Type B pancreatic cell (in vitro differentiated cells): Measurements from ENCODE around the gene IL5RA. TPM values are rescaled to one million over a fixed set of nuclear protein-coding genes. Genes with fewer than 3 reads are reported as not detected.
A peak's percentile ranks its signal among the peaks of the same experiment; 100 is the strongest.

Experiments
- DNase-seq: peaks from one replicate; pipeline ENCODE4 v3.0.0; 2021; ENCODE audit warnings: mixed read lengths; ENCODE audit not compliant: unreplicated experiment; ENCODE audit errors: extremely low spot score
- H3K27ac Mint-ChIP-seq: 2 replicates; pipeline ENCODE4 v1.8.0; 2021; ENCODE audit warnings: mild to moderate bottlenecking, mixed read lengths
- H3K27me3 Mint-ChIP-seq: 2 replicates; pipeline ENCODE4 v1.8.0; 2021; ENCODE audit warnings: mixed read lengths
- H3K36me3 Mint-ChIP-seq: 2 replicates; pipeline ENCODE4 v1.8.0; 2021; ENCODE audit warnings: mixed read lengths
- H3K4me1 Mint-ChIP-seq: one replicate; pipeline ENCODE4 v1.8.0; 2021; ENCODE audit warnings: mixed read lengths; ENCODE audit not compliant: unreplicated experiment
- H3K4me3 Mint-ChIP-seq: 2 replicates; pipeline ENCODE4 v1.8.0; 2021; ENCODE audit warnings: mild to moderate bottlenecking, mixed read lengths
- H3K9me3 Mint-ChIP-seq: 2 replicates; pipeline ENCODE4 v1.8.0; 2021; ENCODE audit warnings: mixed read lengths
- total RNA-seq: library from RNA; stranded (reverse); gene quantifications from 2 replicates; pipeline ENCODE4 v1.2.1, GENCODE V29; 2021; ENCODE audit warnings: low replicate concordance
- TF ChIP-seq, protein P1 (sequence below): fragments of 200-600 bp; sonication (generic); conservative IDR thresholded peaks from 2 replicates; pipeline ENCODE4 v1.5.0; 2021; ENCODE audit warnings: antibody characterized with exemption, mild to moderate bottlenecking

Gene IL5RA
- total RNA-seq, 1 donor from 2014 or later, result 0.51 TPM

DNA sequence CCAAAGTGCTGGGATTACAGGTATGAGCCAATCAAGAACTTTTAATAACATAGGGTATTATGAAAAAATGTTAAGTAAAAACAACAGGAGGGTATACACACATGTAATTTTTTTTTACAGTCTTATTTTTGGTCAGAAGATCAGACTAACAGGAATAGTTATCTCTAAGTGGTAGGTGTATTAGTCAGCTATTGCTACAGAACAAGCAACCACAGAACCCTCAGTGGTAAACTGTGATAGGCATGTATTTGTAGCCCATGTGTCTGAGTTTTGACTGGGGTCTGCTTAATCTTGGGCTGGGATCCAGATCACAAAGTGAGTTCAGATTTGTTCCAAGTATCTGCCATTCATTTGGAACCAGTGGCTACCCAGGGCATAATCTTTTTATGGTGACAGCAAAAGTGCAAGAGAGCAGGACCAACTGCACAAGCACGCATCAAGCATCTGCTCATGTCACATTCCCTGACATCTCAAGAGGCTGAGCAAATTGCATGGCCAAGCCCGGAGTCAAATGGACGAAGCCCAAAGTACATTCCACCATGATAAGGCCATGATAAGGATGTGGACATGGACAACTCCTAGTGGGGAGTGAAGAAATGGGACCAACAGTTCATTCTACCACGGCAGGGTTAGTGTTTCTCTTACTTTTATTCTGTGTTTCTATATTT lies 3.0 kb upstream of the IL5RA start:
- H3K27ac Mint-ChIP-seq, result no peak overlapping the region
- H3K36me3 Mint-ChIP-seq, result no peaks in the 10 kb centered on the region
- H3K9me3 Mint-ChIP-seq, result peaks cover 8% of the 10 kb centered on the region

DNA sequence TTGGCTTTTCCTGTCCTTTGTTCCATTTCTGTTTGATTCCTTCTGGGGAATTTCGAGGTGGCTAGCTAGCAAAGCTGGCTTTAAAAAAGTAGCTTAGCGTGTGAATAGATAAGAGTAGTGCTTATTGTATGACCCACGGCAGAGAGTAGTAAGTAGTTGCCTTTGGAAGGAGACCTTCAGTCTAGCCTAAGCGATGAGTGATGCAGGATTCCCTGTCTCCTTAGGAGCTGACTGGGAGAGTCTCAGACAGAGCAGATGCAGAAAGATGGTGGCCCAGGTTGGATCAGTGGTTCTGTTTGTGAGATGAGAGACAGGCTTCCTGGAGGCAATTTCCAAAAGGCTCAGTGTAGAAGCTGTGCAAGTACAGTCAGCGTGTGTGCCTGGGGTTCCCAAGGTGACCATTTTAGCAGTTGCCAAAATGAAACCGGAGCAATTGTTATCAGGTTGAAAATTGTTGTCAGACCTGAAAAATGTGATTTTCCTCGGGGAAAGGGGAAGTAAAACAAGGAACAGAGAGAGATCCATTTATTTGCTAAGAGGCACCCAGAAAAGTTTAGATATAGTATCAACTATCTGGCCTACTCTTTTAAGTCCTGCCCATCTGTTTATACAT lies 681 bp upstream of the IL5RA start:
- Mint-ChIP-seq H3K36me3 (no peaks in the 10 kb centered on the region), H3K4me1 (peaks cover 13% of the 10 kb centered on the region), H3K27ac (no peak overlapping the region), H3K4me3 (no peak overlapping the region), H3K9me3 (peaks cover 8% of the 10 kb centered on the region), H3K27me3 (peaks cover 3% of the 10 kb centered on the region)
- DNase-seq, result peak; percentile 6
- TF ChIP-seq, protein P1, sequence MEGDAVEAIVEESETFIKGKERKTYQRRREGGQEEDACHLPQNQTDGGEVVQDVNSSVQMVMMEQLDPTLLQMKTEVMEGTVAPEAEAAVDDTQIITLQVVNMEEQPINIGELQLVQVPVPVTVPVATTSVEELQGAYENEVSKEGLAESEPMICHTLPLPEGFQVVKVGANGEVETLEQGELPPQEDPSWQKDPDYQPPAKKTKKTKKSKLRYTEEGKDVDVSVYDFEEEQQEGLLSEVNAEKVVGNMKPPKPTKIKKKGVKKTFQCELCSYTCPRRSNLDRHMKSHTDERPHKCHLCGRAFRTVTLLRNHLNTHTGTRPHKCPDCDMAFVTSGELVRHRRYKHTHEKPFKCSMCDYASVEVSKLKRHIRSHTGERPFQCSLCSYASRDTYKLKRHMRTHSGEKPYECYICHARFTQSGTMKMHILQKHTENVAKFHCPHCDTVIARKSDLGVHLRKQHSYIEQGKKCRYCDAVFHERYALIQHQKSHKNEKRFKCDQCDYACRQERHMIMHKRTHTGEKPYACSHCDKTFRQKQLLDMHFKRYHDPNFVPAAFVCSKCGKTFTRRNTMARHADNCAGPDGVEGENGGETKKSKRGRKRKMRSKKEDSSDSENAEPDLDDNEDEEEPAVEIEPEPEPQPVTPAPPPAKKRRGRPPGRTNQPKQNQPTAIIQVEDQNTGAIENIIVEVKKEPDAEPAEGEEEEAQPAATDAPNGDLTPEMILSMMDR, result no peak

More for the DNA sequence above, 3.0 kb upstream of the IL5RA start:
- no peak overlapping the region for H3K4me3 Mint-ChIP-seq
- H3K27me3 Mint-ChIP-seq, result peaks cover 3% of the 10 kb centered on the region
- TF ChIP-seq, protein P1, result no peak
- DNase-seq, result no peak
- peaks cover 13% of the 10 kb centered on the region for H3K4me1 Mint-ChIP-seq

DNA sequence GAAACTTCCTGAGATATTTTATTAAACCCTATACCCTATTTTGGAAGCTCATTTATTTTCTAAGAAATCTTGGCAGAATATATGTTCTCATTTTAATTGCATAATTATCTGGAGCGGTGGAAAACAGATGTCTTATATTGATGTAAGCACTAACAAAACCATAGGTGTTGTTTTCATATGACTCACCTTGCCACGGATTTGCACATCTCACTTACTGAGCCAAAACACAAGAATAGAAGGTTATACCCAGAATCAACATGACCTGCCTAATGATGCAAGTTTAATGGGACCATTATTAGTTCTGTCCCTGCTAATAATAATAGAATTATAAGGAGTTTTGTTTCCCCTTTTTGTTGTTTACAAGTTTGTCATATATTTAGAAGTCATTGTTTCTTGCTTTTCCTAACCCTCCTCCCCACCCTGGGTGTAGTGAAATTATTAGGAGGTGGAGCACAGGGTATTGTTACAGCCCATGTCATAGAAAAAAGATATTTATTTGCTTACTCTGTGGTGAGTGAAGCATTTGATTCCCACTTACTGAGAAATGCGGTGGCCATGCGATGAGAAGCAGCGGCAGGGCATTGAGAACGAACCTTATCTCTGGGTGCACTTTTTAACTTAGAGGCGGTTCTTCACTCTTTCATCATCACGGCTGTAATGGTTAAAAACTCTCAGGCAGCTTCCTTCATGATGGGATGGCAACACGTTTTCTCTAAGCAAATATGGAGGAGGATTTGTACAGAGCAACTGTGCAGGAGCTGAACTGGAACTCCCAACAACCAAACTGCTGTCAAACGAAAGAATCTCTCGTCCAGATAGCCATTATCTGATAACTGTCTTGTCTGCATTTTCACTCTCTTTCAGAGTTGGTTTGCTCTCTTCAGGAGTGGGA lies 521 bp downstream of the IL5RA start:
- Mint-ChIP-seq H3K27ac (peak overlapping the region; percentile 16), H3K27me3 (peaks cover 3% of the 10 kb centered on the region), H3K9me3 (no peaks in the 10 kb centered on the region), H3K4me1 (peaks cover 13% of the 10 kb centered on the region), H3K4me3 (peak overlapping the region; percentile 51), H3K36me3 (no peaks in the 10 kb centered on the region)
- no peak for DNase-seq
- TF ChIP-seq, protein P1, result no peak

DNA sequence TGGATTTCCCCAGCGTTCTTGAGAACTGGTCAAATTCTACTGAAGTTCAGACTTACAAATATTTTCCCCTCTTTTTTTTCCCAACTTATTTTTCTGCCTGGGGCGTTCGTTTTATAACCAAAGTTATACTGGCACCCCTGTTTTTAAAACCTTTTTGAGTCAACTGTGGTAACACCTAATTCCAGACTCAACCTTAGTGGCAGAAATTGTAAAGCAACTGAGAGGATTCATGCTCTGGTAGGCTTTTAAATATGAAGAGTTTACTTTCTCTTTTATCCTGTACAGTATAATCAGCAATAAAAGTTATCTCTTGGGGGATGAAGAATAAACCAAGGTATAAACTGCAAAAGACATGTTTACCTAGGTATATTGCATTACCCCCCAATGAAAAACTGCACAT lies 2.3 kb downstream of the IL5RA start:
- TF ChIP-seq, protein P1, result no peak
- DNase-seq, result no peak
- no peak overlapping the region for H3K4me3 Mint-ChIP-seq
- no peaks in the 10 kb centered on the region for H3K36me3 Mint-ChIP-seq
- no peaks in the 10 kb centered on the region for H3K9me3 Mint-ChIP-seq
- H3K27ac Mint-ChIP-seq, result no peak overlapping the region
- peaks cover 3% of the 10 kb centered on the region for H3K27me3 Mint-ChIP-seq
- H3K4me1 Mint-ChIP-seq, result peaks cover 13% of the 10 kb centered on the region

DNA sequence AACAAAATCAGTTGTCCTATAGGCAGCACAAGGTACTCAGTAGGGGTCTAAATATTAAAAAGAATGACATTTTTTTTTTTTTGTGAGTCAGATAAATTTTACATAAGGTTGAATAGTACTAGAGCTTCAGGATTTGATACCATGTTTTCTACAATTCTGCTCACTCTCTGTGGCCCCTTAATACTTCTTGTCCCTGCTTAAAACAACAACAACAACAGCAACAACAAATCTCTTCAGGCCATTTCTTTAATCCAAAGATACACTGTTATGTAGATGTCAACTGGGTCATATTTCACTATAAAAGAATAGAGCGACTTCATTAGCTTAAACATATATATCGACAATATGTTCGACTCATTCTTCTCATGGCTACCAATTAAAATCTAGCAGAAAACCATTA lies 3.0 kb downstream of the IL5RA start:
- H3K27ac Mint-ChIP-seq, result no peak overlapping the region
- H3K4me3 Mint-ChIP-seq, result no peak overlapping the region
- TF ChIP-seq, protein P1, result no peak
- H3K4me1 Mint-ChIP-seq, result peaks cover 13% of the 10 kb centered on the region
- no peak for DNase-seq
- no peaks in the 10 kb centered on the region for H3K36me3 Mint-ChIP-seq
- H3K27me3 Mint-ChIP-seq, result peaks cover 3% of the 10 kb centered on the region
- no peaks in the 10 kb centered on the region for H3K9me3 Mint-ChIP-seq
